Neural cell (in vitro differentiated cells): ENCODE measurements around the gene RBM34. TPM values are rescaled to one million over a fixed set of nuclear protein-coding genes. Genes with fewer than 3 reads are reported as not detected.
"Not testable (repeated sequence)": the region's sequence is repeated elsewhere in the genome, so short reads cannot be mapped to it uniquely, and the experiment has no call there.

Experiments
- H2AFZ ChIP-seq: fragments of 200-600, 300-800 bp; sonication (generic), shearing (Covaris generic); 2 replicates; pipeline ENCODE4 v1.6.0; 2014; ENCODE audit warnings: low read depth, mild to moderate bottlenecking, antibody characterized with exemption, low read length, moderate library complexity
- H3F3A ChIP-seq: fragments of 200-600 bp; shearing (Covaris generic); 2 replicates; pipeline ENCODE4 v1.6.1; 2016; ENCODE audit warnings: mild to moderate bottlenecking, moderate library complexity, mixed read lengths, antibody characterized with exemption, low read length; ENCODE audit not compliant: insufficient read depth, poor library complexity, severe bottlenecking
- H3K27ac ChIP-seq: fragments of 200-600, 300-800 bp; sonication (generic), shearing (Covaris generic); 2 replicates; pipeline ENCODE4 v1.5.1; 2014; ENCODE audit warnings: mild to moderate bottlenecking, low read length, moderate library complexity
- H3K27me3 ChIP-seq: fragments of 300-800, 200-600 bp; sonication (generic), shearing (Covaris generic); 2 replicates; pipeline ENCODE4 v1.6.0; 2014; ENCODE audit warnings: mild to moderate bottlenecking, low read depth, low read length, moderate library complexity; ENCODE audit not compliant: insufficient read depth
- H3K36me3 ChIP-seq: fragments of 300-800, 200-600 bp; sonication (generic), shearing (Covaris generic); 2 replicates; pipeline ENCODE4 v1.5.1; 2014; ENCODE audit warnings: mild to moderate bottlenecking, antibody characterized with exemption, low read length, moderate library complexity; ENCODE audit not compliant: insufficient read depth
- H3K4me2 ChIP-seq: fragments of 300-800, 200-600 bp; sonication (generic), shearing (Covaris generic); 2 replicates; pipeline ENCODE4 v1.6.0; 2014; ENCODE audit warnings: mild to moderate bottlenecking, low read length
- H3K4me3 ChIP-seq: fragments of 300-800, 200-600 bp; sonication (generic), shearing (Covaris generic); 2 replicates; pipeline ENCODE4 v1.5.1; 2014; ENCODE audit warnings: mild to moderate bottlenecking, low read length, moderate library complexity
- H3K79me2 ChIP-seq: fragments of 200-600 bp; shearing (Covaris generic); replicated peaks from 2 replicates; pipeline ENCODE4 v1.6.0; 2014; ENCODE audit warnings: mild to moderate bottlenecking, low read length, moderate library complexity; ENCODE audit not compliant: insufficient read depth
- H3K9ac ChIP-seq: fragments of 300-800, 200-600 bp; sonication (generic), shearing (Covaris generic); 2 replicates; pipeline ENCODE4 v1.6.1; 2016; ENCODE audit warnings: mild to moderate bottlenecking, low read length, mixed read lengths
- H3K9me2 ChIP-seq: fragments of 200-600 bp; shearing (Covaris generic); 2 replicates; pipeline ENCODE4 v1.6.1; 2016; ENCODE audit warnings: mild to moderate bottlenecking, low read length, mixed read lengths; ENCODE audit not compliant: insufficient read depth
- H3K9me3 ChIP-seq: fragments of 200-600, 300-800 bp; sonication (generic), shearing (Covaris generic); 2 replicates; pipeline ENCODE4 v1.6.1; 2016; ENCODE audit warnings: mild to moderate bottlenecking, mixed run types, low read length, moderate library complexity, mixed read lengths
- H4K20me1 ChIP-seq: fragments of 200-600 bp; shearing (Covaris generic); 2 replicates; pipeline ENCODE4 v1.6.1; 2016; ENCODE audit warnings: mild to moderate bottlenecking, mixed run types; ENCODE audit not compliant: insufficient read depth
- EP300 ChIP-seq: fragments of 450-650 bp; conservative IDR thresholded peaks from 2 replicates; pipeline ENCODE4 v1.6.1; 2014; ENCODE audit warnings: antibody characterized with exemption, mild to moderate bottlenecking, moderate library complexity; ENCODE audit not compliant: poor library complexity, severe bottlenecking
- EZH2 ChIP-seq: fragments of 200-600, 300-800 bp; shearing (Covaris generic), sonication (generic); IDR thresholded peaks from 2 replicates; pipeline ENCODE4 v1.6.1; 2014; ENCODE audit warnings: antibody characterized with exemption, low read length, borderline replicate concordance, mild to moderate bottlenecking; ENCODE audit not compliant: insufficient read depth, poor library complexity, severe bottlenecking
- MXI1 ChIP-seq: fragments of 450-650 bp; conservative IDR thresholded peaks from 2 replicates; pipeline ENCODE4 v1.6.1; 2014; ENCODE audit warnings: antibody characterized with exemption, mild to moderate bottlenecking; ENCODE audit not compliant: poor library complexity, severe bottlenecking
- POLR2AphosphoS5 ChIP-seq: IDR thresholded peaks from 2 replicates; pipeline ENCODE4 v1.6.1; 2012
- RAD21 ChIP-seq: fragments of 450-650 bp; conservative IDR thresholded peaks from 2 replicates; pipeline ENCODE4 v1.6.1; 2014; ENCODE audit warnings: antibody characterized with exemption, mild to moderate bottlenecking, moderate library complexity
- SMC3 ChIP-seq: fragments of 450-650 bp; conservative IDR thresholded peaks from 2 replicates; pipeline ENCODE4 v1.6.1; 2014; ENCODE audit warnings: antibody characterized with exemption, mild to moderate bottlenecking, moderate library complexity; ENCODE audit not compliant: poor library complexity
- TAF1 ChIP-seq: IDR thresholded peaks from 2 replicates; pipeline ENCODE4 v1.6.1; 2012; ENCODE audit warnings: low read depth
- polyA plus RNA-seq: library from polyadenylated mRNA; depleted of rRNA; stranded (reverse); fragments of >200 nt; gene quantifications from 2 replicates; pipeline ENCODE4 v1.2.3, GENCODE V29; 2014
- TF ChIP-seq, protein P1 (sequence below): fragments of 450-650 bp; IDR thresholded peaks from 2 replicates; pipeline ENCODE4 v1.5.1; 2014; ENCODE audit warnings: antibody characterized with exemption, mild to moderate bottlenecking, moderate library complexity; ENCODE audit not compliant: poor library complexity, severe bottlenecking
- TF ChIP-seq, protein P2 (sequence below): IDR thresholded peaks from 2 replicates; pipeline ENCODE4 v1.6.1; 2012; ENCODE audit warnings: borderline replicate concordance

Gene RBM34
- polyA plus RNA-seq, 1 donor from 2014 or later, result 128 TPM

DNA sequence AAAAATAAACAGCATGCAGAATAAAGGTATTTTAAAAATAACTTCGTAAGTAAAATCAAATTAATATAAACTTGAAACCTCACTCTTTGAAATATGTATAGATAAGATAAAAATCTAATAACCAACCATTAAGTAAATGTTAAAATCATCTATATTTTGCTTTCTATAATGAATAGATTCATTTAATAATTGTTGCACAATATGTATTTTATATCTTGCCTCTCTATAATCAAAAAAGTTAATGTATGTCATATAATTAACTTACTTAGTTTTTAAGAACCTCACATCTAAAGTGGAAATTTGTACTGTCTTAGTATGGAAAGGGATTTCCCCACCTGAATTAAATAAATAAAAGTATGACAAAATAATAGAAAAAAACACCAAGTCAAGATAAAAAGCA lies 42.4 kb upstream of the RBM34 start:
- H3K36me3 ChIP-seq, result peaks cover 4% of the 10 kb centered on the region
- peaks cover 3% of the 10 kb centered on the region for H4K20me1 ChIP-seq
- H3K4me2 ChIP-seq, result no peak overlapping the region

DNA sequence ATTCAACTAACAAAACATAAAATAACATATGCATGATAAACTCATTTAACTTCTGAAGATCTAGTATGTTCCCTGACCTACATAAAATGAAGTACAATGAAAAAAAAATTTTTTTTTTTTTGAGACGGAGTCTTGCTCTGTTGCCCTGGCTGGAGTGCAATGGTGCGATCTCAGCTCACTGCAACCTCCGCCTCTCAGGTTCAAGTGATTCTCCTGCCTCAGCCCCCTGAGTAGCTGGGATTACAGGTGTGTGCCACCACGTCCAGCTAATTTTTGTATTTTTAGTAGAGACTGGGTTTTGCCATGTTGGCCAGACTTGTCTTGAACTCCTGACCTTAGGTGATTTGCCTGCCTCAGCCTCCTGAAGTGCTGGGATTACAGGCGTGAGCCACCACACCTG lies 41.4 kb upstream of the RBM34 start:
- H3K4me3 ChIP-seq, H3F3A ChIP-seq, H3K27ac ChIP-seq, H3K9me2 ChIP-seq, H2AFZ ChIP-seq, H3K36me3 ChIP-seq, H3K27me3 ChIP-seq, H3K4me2 ChIP-seq, H3K79me2 ChIP-seq, H4K20me1 ChIP-seq, H3K9ac ChIP-seq, H3K9me3 ChIP-seq: not testable (repeated sequence)

More for the DNA sequence above, 42.4 kb upstream of the RBM34 start:
- H3K79me2 ChIP-seq, result no peaks in the 10 kb centered on the region
- TF ChIP-seq TAF1 (no peak), RAD21 (no peak), MXI1 (no peak), EZH2 (no peak), SMC3 (no peak), POLR2AphosphoS5 (no peak), EP300 (no peak)
- TF ChIP-seq, protein P1, sequence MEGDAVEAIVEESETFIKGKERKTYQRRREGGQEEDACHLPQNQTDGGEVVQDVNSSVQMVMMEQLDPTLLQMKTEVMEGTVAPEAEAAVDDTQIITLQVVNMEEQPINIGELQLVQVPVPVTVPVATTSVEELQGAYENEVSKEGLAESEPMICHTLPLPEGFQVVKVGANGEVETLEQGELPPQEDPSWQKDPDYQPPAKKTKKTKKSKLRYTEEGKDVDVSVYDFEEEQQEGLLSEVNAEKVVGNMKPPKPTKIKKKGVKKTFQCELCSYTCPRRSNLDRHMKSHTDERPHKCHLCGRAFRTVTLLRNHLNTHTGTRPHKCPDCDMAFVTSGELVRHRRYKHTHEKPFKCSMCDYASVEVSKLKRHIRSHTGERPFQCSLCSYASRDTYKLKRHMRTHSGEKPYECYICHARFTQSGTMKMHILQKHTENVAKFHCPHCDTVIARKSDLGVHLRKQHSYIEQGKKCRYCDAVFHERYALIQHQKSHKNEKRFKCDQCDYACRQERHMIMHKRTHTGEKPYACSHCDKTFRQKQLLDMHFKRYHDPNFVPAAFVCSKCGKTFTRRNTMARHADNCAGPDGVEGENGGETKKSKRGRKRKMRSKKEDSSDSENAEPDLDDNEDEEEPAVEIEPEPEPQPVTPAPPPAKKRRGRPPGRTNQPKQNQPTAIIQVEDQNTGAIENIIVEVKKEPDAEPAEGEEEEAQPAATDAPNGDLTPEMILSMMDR, result no peak
- TF ChIP-seq, protein P2, sequence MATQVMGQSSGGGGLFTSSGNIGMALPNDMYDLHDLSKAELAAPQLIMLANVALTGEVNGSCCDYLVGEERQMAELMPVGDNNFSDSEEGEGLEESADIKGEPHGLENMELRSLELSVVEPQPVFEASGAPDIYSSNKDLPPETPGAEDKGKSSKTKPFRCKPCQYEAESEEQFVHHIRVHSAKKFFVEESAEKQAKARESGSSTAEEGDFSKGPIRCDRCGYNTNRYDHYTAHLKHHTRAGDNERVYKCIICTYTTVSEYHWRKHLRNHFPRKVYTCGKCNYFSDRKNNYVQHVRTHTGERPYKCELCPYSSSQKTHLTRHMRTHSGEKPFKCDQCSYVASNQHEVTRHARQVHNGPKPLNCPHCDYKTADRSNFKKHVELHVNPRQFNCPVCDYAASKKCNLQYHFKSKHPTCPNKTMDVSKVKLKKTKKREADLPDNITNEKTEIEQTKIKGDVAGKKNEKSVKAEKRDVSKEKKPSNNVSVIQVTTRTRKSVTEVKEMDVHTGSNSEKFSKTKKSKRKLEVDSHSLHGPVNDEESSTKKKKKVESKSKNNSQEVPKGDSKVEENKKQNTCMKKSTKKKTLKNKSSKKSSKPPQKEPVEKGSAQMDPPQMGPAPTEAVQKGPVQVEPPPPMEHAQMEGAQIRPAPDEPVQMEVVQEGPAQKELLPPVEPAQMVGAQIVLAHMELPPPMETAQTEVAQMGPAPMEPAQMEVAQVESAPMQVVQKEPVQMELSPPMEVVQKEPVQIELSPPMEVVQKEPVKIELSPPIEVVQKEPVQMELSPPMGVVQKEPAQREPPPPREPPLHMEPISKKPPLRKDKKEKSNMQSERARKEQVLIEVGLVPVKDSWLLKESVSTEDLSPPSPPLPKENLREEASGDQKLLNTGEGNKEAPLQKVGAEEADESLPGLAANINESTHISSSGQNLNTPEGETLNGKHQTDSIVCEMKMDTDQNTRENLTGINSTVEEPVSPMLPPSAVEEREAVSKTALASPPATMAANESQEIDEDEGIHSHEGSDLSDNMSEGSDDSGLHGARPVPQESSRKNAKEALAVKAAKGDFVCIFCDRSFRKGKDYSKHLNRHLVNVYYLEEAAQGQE, result no peak
- no peaks in the 10 kb centered on the region for H3K9me2 ChIP-seq
- H3K4me3 ChIP-seq, result no peak overlapping the region
- no peak overlapping the region for H3K9ac ChIP-seq
- H3K27ac ChIP-seq, result no peak overlapping the region
- no peaks in the 10 kb centered on the region for H3F3A ChIP-seq
- H2AFZ ChIP-seq, result no peak overlapping the region
- no peaks in the 10 kb centered on the region for H3K9me3 ChIP-seq
- no peaks in the 10 kb centered on the region for H3K27me3 ChIP-seq

DNA sequence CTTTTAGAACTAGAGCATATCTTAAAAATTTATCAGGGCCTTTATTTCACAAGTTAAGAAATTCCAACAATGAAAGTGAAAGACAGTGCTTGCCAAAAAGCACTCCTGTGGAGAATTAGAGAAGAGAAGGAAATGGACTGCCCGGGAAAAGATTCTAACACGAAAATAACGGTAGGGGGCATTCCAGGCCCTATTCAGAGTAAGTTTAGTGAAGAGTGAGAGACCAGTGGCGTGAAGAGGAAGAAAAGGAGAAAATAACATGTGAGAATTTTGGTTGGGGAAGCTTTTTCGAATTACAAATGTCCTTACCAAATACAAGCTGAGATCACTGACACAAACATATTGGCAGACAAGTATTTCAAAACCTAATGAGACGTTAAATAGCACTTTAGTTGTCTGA lies 38.4 kb upstream of the RBM34 start:
- H3K36me3 ChIP-seq, result no peaks in the 10 kb centered on the region
- no peak overlapping the region for H3K27ac ChIP-seq
- H4K20me1 ChIP-seq, result peaks cover 3% of the 10 kb centered on the region
- no peaks in the 10 kb centered on the region for H3K9me3 ChIP-seq
- no peak overlapping the region for H2AFZ ChIP-seq
- no peak overlapping the region for H3K4me3 ChIP-seq
- no peaks in the 10 kb centered on the region for H3K27me3 ChIP-seq
- no peak overlapping the region for H3K9ac ChIP-seq
- H3F3A ChIP-seq, result no peaks in the 10 kb centered on the region
- no peaks in the 10 kb centered on the region for H3K9me2 ChIP-seq
- H3K79me2 ChIP-seq, result no peaks in the 10 kb centered on the region
- no peak overlapping the region for H3K4me2 ChIP-seq
- TF ChIP-seq, protein P1, result peak; percentile 29
- TF ChIP-seq EP300 (no peak), SMC3 (no peak), MXI1 (no peak), RAD21 (no peak)
